K562 (cell line): ENCODE measurements around the gene PBXIP1. TPM values are rescaled to one million over a fixed set of nuclear protein-coding genes. Genes with fewer than 3 reads are reported as not detected.

Source experiments
- FOXK2 ChIP-seq, 2 experiments: fragments of 450-650 bp; IDR thresholded peaks in 1 of 2; conservative IDR thresholded peaks in 1 of 2; 2 replicates each; pipeline ENCODE4 v1.6.1; 2016; ENCODE audit warnings: low read depth in 2 of 2, mild to moderate bottlenecking in 1 of 2
- MCM2 ChIP-seq: fragments of 450-650 bp; IDR thresholded peaks from 2 replicates; pipeline ENCODE4 v1.6.1; 2017; ENCODE audit warnings: low read depth, mild to moderate bottlenecking
- NFATC3 ChIP-seq: fragments of 450-650 bp; IDR thresholded peaks from 2 replicates; pipeline ENCODE4 v1.6.1; 2017; ENCODE audit warnings: mild to moderate bottlenecking
- SMARCA4 ChIP-seq: fragments of 450-650 bp; IDR thresholded peaks from 2 replicates; pipeline ENCODE4 v1.6.1; 2016
- SMARCB1 ChIP-seq: IDR thresholded peaks from 2 replicates; pipeline ENCODE4 v1.6.1; 2011; ENCODE audit warnings: improper control_type of control experiment, low read depth; ENCODE audit not compliant: insufficient read length
- SNIP1 ChIP-seq: fragments of 450-650 bp; IDR thresholded peaks from 2 replicates; pipeline ENCODE4 v1.7.1; 2017; ENCODE audit warnings: low read depth, mild to moderate bottlenecking
- TEAD4 ChIP-seq, 2 experiments: sonication (generic) in 1 of 2; formaldehyde crosslinking in 1 of 2; IDR thresholded peaks; 2 replicates each; pipeline versions ENCODE4 v1.6.1 to v1.8.0; 2012 to 2022; ENCODE audit warnings: borderline replicate concordance in 1 of 2, inconsistent platforms in 1 of 2, low read length in 1 of 2, mild to moderate bottlenecking in 1 of 2, missing genetic modification reagents in 1 of 2
- ZNF277 ChIP-seq: fragments of 250-450 bp; sonication (Bioruptor Pico); IDR thresholded peaks from 2 replicates; pipeline ENCODE4 v1.8.0; 2022; ENCODE audit warnings: inconsistent platforms, mild to moderate bottlenecking, moderate library complexity, borderline replicate concordance
- ZNF398 ChIP-seq: fragments of 250-450 bp; sonication (Bioruptor Pico); IDR thresholded peaks from 2 replicates; pipeline ENCODE4 v1.8.0; 2021; ENCODE audit warnings: moderate library complexity, mild to moderate bottlenecking, inconsistent platforms
- ZNF407 ChIP-seq: fragments of 450-650 bp; IDR thresholded peaks from 2 replicates; pipeline ENCODE4 v1.6.1; 2016; ENCODE audit warnings: low read depth
- ZNF785 ChIP-seq: fragments of 250-450 bp; sonication (Bioruptor Pico); IDR thresholded peaks from 2 replicates; pipeline ENCODE4 v1.4.0; 2020; ENCODE audit warnings: mild to moderate bottlenecking
- polyA plus RNA-seq, 8 experiments: library from polyadenylated mRNA; depleted of rRNA in 4 of 8; stranded (reverse) in 5 of 8; unstranded in 3 of 8; fragments of >200 nt; fragmentation: Nextera tagmentation in 2 of 8; fragmentation: Illumina TruSeq in 1 of 8; extraction: Ambion mirVana in 2 of 8; extraction: Trizol in 1 of 8; gene quantifications; 2 replicates each; pipeline versions ENCODE4 v1.2.1 to v1.2.3, GENCODE V29; 2011 to 2014; ENCODE audit warnings: inconsistent platforms in 1 of 8, missing spikeins in 1 of 8
- total RNA-seq, 7 experiments: library from RNA; depleted of rRNA in 6 of 7; stranded (reverse); fragments of >200 nt in 6 of 7; fragmentation: Illumina TruSeq in 2 of 7; extraction: Trizol in 2 of 7; gene quantifications; 2 replicates each; pipeline versions ENCODE4 v1.2.1 to v1.2.3, GENCODE V29; 2011 to 2021; ENCODE audit warnings: low replicate concordance in 1 of 7

The PBXIP1 gene
- total and polyA plus RNA-seq, 9 of the 15 experiments (the other 6 are each of a cell fraction or from before 2014, with no cell fraction given), result 0.13 to 8.3 (median 5.8) TPM

- no peak for TF ChIP-seq ZNF277 (CRISPR knock-in tag)
- TF ChIP-seq FOXK2 (conservative IDR thresholded peaks at IDR 0.05 in 1 of 2, IDR thresholded peaks at IDR 0.05 in 1 of 2; ENCODE audit: low read depth in 2 of 2), result no peak; a peak in 1 of 4 replicates
- no peak for TF ChIP-seq NFATC3
- no peak for TF ChIP-seq SMARCA4
- no peak for TF ChIP-seq ZNF407
- TF ChIP-seq SMARCB1, result no peak
- no peak for TF ChIP-seq SNIP1
- TF ChIP-seq ZNF785 (CRISPR knock-in tag), result no peak
- no peak for TF ChIP-seq ZNF398 (CRISPR knock-in tag)
- TF ChIP-seq MCM2, result no peak
- no peak for TF ChIP-seq TEAD4 (IDR thresholded peaks at IDR 0.05; ENCODE audit: low read length)
- TF ChIP-seq TEAD4 (CRISPR knock-in tag; IDR thresholded peaks at IDR 0.05; ENCODE audit: borderline replicate concordance), result no peak
Measured at GRCh38 chr1:154992721-154993571, 37.0 kb upstream of the PBXIP1 start (continued).
